TTC549 (cell line): ENCODE data around the gene CXorf49.
"Not testable (repeated sequence)": the region's sequence is repeated elsewhere in the genome, so short reads cannot be mapped to it uniquely, and the experiment has no call there.

ENCODE experiments used
- FAIRE-seq: peaks from 2 replicates; lab custom pipeline; 2012; peaks lifted over from hg19 to GRCh38; lab: Jason Lieb, UNC

CXorf49 gene

DNA sequence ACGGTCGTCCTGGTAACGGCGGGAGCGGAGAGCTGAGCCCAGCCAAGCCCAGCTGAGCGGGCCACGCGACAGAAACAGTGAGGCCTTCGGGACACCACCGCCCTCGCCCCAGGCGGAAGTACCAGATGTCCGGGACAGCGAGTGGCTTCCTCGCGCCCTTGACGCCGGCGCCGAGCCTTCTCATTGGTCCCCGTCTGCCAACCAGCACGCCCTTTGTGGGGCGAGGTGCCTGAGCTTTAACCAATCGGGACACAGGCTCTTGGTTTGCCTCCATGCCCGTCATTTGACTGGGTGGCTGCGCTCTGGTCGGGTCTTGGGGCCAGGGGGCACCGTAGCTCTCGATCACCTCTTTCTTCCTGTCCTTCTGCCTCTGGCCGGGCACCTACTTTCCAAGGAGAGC lies at the start of gene CXorf49:
Gene CXorf49, minus strand, starts transcription at position 101 of the 400 bp plus-strand sequence. CDS start 134 bp downstream, outside the sequence.
- FAIRE-seq, result not testable (repeated sequence)

DNA sequence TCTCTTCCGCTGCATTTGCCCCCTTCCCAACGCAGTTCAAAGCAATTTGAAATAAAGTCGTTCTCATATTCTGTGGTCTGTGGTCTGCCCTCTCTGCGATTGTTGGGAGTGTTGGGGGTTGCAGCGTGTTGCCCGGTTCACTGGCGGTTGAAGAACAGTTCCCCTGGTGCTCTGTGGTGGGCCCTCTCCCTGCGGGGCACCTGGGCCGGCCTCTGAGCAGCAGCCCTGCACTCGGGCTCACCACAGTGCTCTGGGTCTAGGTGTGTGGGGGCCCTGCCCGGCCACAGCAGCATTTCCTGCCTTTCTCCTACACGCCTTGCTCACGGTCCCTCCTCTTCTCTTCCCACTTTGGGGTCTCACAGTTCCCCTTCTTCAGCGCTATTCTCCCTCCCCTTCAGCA lies 49.0 kb upstream of the CXorf49 start:
- not testable (repeated sequence) for FAIRE-seq

DNA sequence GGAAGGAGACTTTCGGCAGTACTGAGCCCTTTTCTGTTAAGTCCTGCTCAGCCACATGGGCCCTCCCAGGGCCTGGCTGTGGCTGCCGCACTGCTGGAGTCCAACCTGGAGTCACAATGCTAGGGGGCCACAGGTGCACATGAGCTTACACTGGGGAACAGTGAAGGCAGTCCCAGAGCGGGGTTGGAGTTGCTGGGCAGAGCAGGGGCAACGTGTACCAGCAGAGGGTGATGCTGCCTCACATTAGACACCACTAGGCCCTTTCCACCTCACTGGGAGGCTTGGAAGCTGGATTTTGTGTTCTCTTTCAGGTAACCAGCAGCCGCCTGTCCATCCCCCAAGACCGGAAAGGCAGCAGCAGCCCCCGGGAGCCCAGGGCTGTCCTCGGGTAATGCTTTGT lies 47.5 kb upstream of the CXorf49 start:
- FAIRE-seq, result not testable (repeated sequence)

DNA sequence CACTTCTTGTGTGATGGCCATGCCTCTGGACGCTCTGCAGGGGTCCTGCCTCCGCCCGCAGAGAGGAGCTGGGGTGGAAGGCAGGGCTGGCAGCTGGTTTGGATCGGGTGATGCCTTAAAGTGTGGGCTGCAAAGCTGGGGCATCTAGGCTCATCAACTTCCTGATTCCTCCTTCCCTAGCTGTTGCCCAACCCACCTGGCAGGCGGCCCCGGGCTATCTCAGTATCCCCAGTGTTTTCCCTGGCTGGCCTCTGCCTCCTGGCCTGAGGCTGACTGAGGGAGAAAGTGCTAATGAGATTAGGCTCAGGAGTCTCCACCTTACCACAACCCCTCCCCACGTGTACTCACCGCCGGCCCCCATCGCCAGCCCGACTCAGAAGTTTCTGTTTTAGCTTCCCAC lies 46.7 kb upstream of the CXorf49 start:
- FAIRE-seq, result not testable (repeated sequence)

DNA sequence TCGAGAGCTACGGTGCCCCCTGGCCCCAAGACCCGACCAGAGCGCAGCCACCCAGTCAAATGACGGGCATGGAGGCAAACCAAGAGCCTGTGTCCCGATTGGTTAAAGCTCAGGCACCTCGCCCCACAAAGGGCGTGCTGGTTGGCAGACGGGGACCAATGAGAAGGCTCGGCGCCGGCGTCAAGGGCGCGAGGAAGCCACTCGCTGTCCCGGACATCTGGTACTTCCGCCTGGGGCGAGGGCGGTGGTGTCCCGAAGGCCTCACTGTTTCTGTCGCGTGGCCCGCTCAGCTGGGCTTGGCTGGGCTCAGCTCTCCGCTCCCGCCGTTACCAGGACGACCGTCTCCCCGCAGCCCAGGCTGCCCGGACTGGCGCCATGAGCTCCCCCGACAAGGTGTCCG lies 45.0 kb upstream of the CXorf49 start, which contains the start of gene CXorf49B:
Gene CXorf49B, plus strand, starts transcription at position 301 of the 400 bp plus-strand sequence. Its CDS starts 75 bp downstream, at position 376.
- FAIRE-seq, result not testable (repeated sequence)

DNA sequence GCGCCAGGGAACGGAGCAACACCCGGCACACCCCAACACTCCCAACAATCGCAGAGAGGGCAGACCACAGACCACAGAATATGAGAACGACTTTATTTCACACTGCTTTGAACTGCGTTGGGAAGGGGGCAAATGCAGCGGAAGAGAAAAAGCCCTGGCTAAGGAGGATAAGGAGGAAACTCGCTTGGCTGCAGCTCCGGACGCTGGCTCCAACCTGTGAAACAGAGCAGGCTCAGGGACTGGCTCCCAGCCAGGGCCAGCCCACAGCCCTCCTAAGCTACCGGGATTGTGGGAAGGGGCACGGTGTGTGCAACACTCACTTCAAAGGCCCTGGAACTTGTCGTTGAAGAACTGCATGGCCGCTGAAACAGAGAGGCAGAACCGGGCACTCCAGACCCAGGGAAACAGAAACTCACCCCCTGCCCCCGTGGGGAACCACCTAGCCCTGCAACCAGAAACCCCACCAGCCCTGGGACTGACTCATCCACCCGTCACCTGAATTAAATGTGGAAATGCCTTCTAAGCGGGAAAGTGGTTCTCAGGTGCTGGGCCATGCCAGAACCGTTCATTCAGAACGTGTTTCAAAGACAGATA lies 42.7 kb upstream of the CXorf49 start:
- not testable (repeated sequence) for FAIRE-seq

DNA sequence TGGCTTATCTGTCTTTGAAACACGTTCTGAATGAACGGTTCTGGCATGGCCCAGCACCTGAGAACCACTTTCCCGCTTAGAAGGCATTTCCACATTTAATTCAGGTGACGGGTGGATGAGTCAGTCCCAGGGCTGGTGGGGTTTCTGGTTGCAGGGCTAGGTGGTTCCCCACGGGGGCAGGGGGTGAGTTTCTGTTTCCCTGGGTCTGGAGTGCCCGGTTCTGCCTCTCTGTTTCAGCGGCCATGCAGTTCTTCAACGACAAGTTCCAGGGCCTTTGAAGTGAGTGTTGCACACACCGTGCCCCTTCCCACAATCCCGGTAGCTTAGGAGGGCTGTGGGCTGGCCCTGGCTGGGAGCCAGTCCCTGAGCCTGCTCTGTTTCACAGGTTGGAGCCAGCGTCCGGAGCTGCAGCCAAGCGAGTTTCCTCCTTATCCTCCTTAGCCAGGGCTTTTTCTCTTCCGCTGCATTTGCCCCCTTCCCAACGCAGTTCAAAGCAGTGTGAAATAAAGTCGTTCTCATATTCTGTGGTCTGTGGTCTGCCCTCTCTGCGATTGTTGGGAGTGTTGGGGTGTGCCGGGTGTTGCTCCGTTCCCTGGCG lies 2.3 kb upstream of the CXorf49 start:
- not testable (repeated sequence) for FAIRE-seq

DNA sequence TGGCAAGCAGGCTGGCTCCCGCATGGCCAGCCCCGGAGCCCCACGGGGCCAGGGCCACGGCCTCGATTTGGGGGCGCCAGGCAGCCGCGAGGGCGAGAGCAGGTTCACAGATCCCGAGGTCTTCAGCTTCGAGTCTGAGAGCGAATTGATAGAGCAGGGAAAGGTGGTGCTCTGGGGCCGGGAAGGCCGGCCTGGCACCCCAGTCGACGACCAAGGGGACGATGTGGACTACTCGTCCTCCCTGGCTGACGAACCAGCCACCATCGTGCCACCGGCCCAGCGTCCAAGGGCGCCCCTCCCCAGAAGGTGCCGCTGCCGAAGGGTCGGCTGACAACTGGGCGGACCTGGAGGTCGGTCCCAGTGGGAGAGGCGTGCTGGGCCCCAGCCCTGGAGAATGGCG lies 1.1 kb upstream of the CXorf49 start:
- not testable (repeated sequence) for FAIRE-seq

DNA sequence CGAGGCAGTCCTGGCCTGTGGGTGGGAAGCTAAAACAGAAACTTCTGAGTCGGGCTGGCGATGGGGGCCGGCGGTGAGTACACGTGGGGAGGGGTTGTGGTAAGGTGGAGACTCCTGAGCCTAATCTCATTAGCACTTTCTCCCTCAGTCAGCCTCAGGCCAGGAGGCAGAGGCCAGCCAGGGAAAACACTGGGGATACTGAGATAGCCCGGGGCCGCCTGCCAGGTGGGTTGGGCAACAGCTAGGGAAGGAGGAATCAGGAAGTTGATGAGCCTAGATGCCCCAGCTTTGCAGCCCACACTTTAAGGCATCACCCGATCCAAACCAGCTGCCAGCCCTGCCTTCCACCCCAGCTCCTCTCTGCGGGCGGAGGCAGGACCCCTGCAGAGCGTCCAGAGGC lies 1.8 kb downstream of the CXorf49 start:
- FAIRE-seq, result not testable (repeated sequence)

DNA sequence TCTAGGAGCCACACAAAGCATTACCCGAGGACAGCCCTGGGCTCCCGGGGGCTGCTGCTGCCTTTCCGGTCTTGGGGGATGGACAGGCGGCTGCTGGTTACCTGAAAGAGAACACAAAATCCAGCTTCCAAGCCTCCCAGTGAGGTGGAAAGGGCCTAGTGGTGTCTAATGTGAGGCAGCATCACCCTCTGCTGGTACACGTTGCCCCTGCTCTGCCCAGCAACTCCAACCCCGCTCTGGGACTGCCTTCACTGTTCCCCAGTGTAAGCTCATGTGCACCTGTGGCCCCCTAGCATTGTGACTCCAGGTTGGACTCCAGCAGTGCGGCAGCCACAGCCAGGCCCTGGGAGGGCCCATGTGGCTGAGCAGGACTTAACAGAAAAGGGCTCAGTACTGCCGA lies 2.5 kb downstream of the CXorf49 start:
- FAIRE-seq, result not testable (repeated sequence)

DNA sequence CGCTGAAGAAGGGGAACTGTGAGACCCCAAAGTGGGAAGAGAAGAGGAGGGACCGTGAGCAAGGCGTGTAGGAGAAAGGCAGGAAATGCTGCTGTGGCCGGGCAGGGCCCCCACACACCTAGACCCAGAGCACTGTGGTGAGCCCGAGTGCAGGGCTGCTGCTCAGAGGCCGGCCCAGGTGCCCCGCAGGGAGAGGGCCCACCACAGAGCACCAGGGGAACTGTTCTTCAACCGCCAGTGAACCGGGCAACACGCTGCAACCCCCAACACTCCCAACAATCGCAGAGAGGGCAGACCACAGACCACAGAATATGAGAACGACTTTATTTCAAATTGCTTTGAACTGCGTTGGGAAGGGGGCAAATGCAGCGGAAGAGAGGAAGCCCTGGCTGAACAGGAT lies 4.0 kb downstream of the CXorf49 start:
- FAIRE-seq, result not testable (repeated sequence)

DNA sequence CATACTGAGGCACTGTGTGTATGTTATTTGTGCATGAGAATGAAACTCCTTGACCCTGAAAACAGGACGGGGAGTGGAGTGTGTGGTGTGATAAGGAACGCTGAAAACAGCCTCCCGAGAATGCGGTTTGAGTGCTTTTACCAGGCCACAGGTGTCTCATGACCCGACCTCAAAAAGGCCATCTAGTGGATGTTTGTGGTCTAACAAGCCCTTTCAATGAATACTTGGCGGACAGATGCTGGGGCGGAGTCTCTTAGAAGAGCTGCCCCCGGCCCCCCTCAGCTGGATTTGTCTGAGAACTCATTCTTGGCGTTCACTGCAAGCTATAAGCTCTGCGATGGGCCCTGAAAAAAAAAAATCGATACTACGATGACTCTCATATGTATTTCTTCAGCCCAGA lies 15.2 kb downstream of the CXorf49 start:
- FAIRE-seq, result not testable (repeated sequence)

DNA sequence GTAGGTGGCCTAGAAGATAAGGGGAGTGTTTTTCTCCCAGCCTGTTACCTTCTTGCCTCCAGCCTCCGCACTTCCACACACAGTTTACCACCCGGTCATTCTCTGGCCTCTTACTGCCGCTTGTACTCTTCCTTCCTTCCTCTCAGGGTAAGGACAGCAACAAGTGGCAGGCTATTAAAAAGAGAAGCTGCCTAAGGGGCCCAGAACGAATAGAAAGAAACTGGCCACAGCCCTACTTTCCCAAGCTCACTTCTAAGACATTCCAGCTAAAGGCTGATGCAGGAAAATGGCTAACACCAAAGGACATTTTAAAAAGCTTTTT lies 19.1 kb downstream of the CXorf49 start:
- not testable (repeated sequence) for FAIRE-seq

DNA sequence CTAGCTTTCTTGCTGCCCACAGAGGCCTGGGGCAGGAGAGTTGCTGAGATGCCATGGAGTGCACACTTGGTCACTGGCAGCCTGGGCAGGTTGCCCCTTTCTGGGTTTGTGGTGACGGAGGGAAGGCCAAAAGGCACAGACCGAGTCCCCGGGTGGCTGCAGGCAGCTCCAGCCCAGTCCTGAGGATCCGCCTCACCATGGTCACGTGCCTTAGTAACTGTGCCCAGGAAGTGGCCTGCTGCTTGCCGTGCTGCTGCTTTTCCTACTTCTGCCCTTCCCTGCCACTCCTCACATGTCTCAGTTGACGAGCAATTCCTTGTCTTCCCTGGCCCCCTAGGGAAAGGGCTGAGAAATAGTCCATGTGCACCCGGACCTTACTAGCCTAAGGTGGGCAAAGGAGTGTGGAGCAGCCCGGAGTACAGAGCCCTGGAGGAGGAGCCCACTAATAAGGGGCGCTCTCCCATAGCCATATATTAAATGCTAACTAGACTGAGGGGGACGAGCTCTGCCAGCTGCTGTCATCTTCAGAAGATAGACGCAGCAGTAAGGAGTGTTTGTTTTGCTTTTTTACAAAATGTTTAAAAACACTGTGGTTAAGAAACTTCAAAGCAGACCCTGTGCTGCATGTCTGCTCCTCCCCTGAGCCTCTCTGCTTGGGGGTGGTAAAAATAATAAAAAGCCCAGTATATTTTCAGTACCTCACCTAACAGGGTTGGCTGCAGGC lies 19.6 kb downstream of the CXorf49 start:
- FAIRE-seq, result not testable (repeated sequence)

DNA sequence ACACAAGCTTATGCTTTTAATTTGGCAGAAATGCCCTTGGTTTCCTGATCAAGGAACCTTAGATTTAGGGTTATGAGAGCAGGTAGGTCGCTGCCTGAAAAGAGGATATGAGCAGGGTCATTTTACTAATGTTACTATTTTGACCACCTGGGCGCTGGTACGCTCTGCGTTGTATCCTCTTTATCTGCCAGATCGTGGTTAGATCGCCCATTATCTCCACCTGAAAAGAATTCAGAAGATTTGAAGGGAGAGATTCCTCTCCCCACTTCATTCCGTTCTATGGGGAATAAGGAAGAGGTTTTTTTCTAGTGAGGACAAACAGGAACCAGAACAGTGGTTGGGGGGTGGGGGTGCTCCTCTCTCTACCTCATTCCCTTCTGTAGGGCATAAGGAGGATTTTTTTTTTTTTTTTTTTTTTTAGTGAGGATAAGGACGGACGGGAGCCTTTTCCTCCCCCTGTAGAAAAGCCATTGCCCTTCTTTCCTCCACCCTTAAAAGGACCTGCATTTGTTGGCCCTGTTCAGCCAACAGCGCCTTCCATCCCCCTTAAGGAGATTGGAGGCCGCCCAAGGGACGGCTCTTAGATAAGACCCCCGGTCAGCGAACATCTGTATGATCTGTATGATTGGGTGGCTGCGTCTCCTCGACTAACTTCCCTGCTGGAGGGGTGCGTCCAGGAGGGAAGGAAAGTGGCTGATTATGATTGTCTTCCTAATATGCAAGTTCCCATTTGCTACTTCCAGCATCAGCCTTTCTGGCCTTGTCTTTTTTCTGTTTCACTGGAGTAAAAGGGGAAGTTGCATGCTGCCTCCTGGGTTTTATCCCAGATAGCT lies 20.4 kb downstream of the CXorf49 start:
- FAIRE-seq, result not testable (repeated sequence)

DNA sequence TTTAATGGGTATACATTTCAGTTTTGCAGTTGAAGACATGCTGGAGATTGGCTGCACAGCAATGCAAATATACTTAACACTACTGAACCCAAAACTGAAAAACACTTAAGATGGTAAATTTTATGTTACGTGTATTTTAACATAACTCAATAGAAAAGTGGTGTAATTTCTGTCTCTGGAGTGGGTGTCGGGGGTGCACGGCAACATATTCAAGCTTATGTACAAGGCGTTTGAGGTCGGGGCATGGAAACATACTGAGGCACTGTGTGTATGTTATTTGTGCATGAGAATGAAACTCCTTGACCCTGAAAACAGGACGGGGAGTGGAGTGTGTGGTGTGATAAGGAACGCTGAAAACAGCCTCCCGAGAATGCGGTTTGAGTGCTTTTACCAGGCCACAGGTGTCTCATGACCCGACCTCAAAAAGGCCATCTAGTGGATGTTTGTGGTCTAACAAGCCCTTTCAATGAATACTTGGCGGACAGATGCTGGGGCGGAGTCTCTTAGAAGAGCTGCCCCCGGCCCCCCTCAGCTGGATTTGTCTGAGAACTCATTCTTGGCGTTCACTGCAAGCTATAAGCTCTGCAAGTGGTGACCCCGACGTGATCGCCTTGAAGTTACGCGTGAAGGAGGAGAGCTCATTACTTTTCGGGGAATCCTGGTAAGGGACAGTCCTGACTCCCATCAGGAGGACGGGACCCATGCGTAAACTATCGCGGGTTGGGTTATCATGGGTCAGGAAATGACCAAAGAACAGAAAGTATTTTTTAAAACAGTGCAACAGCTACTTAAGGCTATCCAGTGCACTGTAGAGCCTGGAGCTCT lies 21.2 kb downstream of the CXorf49 start:
- not testable (repeated sequence) for FAIRE-seq

DNA sequence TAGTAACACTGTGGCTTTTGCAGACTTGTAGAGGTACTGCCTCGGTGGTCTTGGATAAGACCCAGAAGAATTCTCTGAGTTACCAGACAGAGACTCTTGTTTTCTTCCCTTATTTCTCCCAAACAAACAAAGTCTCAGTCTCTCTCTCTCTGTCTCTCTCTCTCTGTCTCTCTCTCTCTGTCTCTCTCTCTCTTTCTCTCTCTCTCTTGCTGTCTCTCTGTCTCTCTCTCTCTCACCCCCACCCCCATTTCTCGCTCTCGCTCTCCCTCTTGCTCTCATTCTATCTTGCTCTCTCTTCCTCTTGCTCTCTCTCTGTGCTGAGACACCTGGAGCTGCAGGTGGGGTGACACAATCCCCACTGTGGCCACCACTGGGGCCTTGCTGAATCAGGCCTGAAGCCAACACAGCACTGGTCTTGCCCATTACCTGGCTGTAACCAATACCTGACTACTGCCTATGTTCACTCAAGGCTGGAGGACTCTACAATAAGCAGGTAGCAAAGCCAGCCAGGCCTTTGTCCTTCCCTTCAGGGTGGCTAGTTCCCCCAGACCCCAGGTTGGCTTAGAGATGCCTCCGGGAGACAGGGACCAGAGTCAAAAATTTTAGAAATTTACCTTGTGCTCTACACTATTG lies 38.4 kb downstream of the CXorf49 start:
- FAIRE-seq, result no peak

DNA sequence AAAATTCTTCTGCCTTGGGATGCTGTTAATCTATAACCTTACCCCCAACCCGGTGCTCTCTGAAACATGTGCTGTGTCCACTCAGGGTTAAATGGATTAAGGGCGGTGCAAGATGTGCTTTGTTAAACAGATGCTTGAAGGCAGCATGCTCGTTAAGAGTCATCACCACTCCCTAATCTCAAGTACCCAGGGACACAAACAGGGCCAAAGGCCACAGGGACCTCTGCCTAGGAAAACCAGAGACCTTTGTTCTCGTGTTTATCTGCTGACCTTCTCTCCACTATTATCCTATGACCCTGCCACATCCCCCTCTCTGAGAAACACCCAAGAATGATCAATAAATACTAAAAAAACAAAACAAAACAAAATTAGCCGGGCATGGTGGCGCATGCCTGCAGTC lies 40.9 kb downstream of the CXorf49 start:
- FAIRE-seq, result not testable (repeated sequence)

DNA sequence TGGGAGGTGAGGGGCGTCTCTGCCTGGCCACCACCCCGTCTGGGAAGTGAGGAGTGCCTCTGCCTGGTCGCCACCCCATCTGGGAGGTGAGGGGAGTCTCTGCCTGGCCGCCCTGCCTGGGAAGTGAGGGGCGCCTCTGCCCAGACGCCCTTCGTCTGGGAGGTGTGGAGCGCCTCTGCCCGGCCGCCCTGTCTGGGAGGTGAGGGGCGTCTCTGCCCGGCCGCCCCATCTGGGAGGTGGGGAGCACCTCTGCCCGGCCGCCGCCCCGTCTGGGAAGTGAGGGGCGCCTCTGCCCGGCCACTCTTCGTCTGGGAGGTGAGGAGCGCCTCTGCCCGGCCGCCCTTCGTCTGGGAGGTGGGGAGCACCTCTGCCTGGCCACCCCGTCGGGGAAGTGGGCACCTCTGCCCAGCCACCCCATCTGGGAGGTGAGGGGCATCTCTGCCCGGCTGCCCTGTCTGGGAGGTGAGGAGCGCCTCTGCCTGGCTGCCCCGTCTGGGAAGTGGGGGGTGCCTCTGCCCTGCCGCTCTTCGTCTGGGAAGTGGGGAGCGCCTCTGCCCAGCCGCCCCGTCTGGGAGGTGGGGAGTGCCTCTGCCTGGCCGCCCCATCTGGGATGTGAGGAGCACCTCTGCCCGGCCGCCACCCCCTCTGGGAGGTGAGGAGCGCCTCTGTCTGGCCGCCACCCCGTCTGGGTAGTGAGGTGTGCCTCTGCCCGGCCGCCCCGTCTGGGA lies 41.9 kb downstream of the CXorf49 start:
- not testable (repeated sequence) for FAIRE-seq

DNA sequence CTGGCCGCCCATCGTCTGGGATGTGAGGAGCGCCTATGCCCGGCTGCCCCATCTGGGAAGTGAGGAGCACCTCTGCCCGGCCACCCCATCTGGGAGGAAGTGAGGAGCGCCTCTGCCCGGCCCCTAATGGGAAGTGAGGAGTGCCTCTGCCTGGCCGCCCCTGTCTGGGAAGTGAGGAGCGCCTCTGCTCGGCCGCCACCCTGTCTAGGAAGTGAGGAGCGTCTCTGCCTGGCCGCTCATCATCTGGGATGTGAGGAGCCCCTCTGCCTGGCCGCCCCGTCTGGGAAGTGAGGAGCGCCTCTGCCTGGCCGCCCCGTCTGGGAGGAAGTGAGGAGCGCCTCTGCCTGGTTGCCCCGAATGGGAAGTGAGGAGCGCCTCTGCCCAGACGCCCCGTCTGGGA lies 42.4 kb downstream of the CXorf49 start:
- not testable (repeated sequence) for FAIRE-seq
